Measurements from ENCODE around the gene RPS6KL1. TPM values are rescaled to one million over a fixed set of nuclear protein-coding genes. Genes with fewer than 3 reads are reported as not detected.

RPS6KL1 gene
- total RNA-seq, 2 donors from 2014 or later, result 9.4 to 17.6 TPM

DNA sequence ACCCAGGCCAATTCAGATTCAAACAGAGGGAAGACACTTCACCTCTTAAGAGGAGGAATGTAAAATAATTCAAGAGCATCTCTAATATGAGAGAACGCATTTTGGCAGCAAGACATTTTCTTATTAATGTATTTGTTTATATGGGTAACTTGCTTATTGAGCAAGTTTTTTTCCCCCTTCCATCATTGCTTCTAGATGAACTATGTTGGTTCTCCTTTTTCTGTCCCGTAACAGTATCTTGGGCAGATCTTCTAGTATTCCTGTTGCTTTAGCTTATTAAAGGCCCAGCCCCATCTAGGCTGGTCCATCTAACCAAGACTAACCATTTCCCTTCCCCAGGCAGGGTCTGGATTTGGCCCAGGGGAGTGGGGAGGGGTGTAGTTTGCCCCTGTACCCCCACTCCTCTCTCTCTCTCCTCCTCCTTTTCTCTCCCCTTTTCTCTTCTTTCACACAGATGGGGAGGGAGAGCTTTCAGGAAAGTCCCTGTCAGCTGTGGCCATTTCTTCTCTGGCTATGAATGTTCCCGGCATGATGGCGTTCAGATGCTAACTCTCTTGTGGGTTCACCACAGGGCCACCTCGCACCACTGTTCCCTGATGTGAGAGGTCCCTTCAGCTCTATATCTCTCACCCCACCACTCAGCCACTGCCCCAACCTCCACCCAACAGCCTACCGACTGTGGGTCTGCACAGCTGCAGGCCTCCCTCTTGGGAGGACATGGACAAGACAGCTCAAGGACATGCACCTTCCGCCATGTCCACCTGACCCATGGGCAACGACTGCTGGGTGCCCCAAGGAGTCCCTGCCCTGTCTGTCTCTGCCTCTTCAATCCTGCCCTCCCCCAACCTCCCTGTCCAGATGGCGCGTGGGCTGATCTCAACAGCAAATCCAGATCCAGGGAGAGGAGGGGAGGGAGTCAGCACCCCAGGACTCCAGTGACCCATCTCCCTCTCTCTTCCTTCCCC, 15.8 kb upstream of the RPS6KL1 start:
- DNase-seq (ENCODE audit: low spot score), result no peak
- no peak for ATAC-seq (ENCODE audit: insufficient number of reproducible peaks, low FRiP score, low read depth)
- Histone ChIP-seq H3K36me3 (no peaks in the 10 kb centered on the region), H3K27ac (peak overlapping the region; percentile 95 to 98), H3K4me3 (no peak overlapping the region), H3K4me1 (ENCODE audit: control insufficient read depth in 1 of 2, low read depth in 2 of 2) (peaks cover 39 to 62% of the 10 kb centered on the region in 2 donors), H3K9me3 (no peaks in the 10 kb centered on the region), H3K27me3 (replicated peaks; ENCODE audit: insufficient read depth) (no peaks in the 10 kb centered on the region)
- TF ChIP-seq, protein P1, sequence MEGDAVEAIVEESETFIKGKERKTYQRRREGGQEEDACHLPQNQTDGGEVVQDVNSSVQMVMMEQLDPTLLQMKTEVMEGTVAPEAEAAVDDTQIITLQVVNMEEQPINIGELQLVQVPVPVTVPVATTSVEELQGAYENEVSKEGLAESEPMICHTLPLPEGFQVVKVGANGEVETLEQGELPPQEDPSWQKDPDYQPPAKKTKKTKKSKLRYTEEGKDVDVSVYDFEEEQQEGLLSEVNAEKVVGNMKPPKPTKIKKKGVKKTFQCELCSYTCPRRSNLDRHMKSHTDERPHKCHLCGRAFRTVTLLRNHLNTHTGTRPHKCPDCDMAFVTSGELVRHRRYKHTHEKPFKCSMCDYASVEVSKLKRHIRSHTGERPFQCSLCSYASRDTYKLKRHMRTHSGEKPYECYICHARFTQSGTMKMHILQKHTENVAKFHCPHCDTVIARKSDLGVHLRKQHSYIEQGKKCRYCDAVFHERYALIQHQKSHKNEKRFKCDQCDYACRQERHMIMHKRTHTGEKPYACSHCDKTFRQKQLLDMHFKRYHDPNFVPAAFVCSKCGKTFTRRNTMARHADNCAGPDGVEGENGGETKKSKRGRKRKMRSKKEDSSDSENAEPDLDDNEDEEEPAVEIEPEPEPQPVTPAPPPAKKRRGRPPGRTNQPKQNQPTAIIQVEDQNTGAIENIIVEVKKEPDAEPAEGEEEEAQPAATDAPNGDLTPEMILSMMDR (IDR thresholded peaks at IDR 0.05), result no peak

DNA sequence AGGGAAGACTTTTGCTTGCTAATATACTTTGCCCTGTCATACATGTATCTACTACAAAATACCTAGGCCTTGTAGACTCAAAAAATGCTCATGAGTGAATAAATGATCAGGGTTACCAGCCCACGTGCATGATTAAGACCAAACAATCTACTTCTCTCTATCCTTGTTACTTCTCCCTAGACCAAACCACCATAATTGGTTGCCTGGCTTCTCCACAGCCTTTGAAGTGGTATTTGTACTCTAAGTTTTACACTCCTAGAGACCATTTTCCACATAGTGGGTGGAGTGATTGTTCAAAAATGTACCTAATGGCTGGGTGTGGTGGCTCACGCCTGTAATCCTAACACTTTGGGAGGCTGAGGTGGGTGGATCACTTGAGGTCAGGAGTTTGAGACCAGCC, 14.1 kb upstream of the RPS6KL1 start:
- Histone ChIP-seq H3K36me3 (no peaks in the 10 kb centered on the region), H3K9me3 (no peaks in the 10 kb centered on the region), H3K27me3 (replicated peaks; ENCODE audit: insufficient read depth) (no peaks in the 10 kb centered on the region), H3K27ac (no peak overlapping the region), H3K4me3 (no peak overlapping the region), H3K4me1 (ENCODE audit: control insufficient read depth in 1 of 2, low read depth in 2 of 2) (peaks cover 33 to 52% of the 10 kb centered on the region in 2 donors)
- DNase-seq (ENCODE audit: low spot score) (no peak), ATAC-seq (ENCODE audit: insufficient number of reproducible peaks, low FRiP score, low read depth) (no peak)
- TF ChIP-seq, protein P1 (IDR thresholded peaks at IDR 0.05), result no peak

GRCh38 chr14:74936731-74937130, 13.7 kb upstream of the RPS6KL1 start:
- no peak for ATAC-seq (ENCODE audit: insufficient number of reproducible peaks, low FRiP score, low read depth)
- DNase-seq (ENCODE audit: low spot score), result no peak
- H3K4me1 ChIP-seq (ENCODE audit: control insufficient read depth in 1 of 2, low read depth in 2 of 2), result peaks cover 28 to 48% of the 10 kb centered on the region in 2 donors

GRCh38 chr14:74936151-74936550, 13.1 kb upstream of the RPS6KL1 start:
- Histone ChIP-seq H3K4me3 (no peak overlapping the region), H3K27me3 (replicated peaks; ENCODE audit: insufficient read depth) (no peaks in the 10 kb centered on the region), H3K4me1 (ENCODE audit: control insufficient read depth in 1 of 2, low read depth in 2 of 2) (peaks cover 22 to 42% of the 10 kb centered on the region in 2 donors), H3K9me3 (no peaks in the 10 kb centered on the region), H3K27ac (no peak overlapping the region), H3K36me3 (no peaks in the 10 kb centered on the region)
- DNase-seq (ENCODE audit: low spot score) (no peak), ATAC-seq (ENCODE audit: insufficient number of reproducible peaks, low FRiP score, low read depth) (no peak)
- TF ChIP-seq, protein P1 (IDR thresholded peaks at IDR 0.05), result no peak

More at GRCh38 chr14:74936731-74937130, 13.7 kb upstream of the RPS6KL1 start:
- TF ChIP-seq, protein P1 (IDR thresholded peaks at IDR 0.05), result no peak
- H3K4me3 ChIP-seq, result no peak overlapping the region
- H3K27me3 ChIP-seq (replicated peaks; ENCODE audit: insufficient read depth), result no peaks in the 10 kb centered on the region
- no peaks in the 10 kb centered on the region for H3K9me3 ChIP-seq
- H3K36me3 ChIP-seq, result no peaks in the 10 kb centered on the region
- H3K27ac ChIP-seq, result no peak overlapping the region

GRCh38 chr14:74935360-74935680, 12.3 kb upstream of the RPS6KL1 start:
- DNase-seq (ENCODE audit: low spot score) (no peak), ATAC-seq (ENCODE audit: insufficient number of reproducible peaks, low FRiP score, low read depth) (no peak)
- Histone ChIP-seq H3K4me1 (ENCODE audit: control insufficient read depth in 1 of 2, low read depth in 2 of 2) (peaks cover 14 to 34% of the 10 kb centered on the region in 2 donors), H3K36me3 (no peaks in the 10 kb centered on the region), H3K4me3 (no peak overlapping the region), H3K9me3 (no peaks in the 10 kb centered on the region), H3K27ac (no peak overlapping the region), H3K27me3 (replicated peaks; ENCODE audit: insufficient read depth) (no peaks in the 10 kb centered on the region)
- TF ChIP-seq, protein P1 (IDR thresholded peaks at IDR 0.05), result no peak

Measured in thoracic aorta (tissue), 2 donors.